Choroid plexus epithelial cell (primary cell): ENCODE measurements around the gene SLC9A1.

Source experiments
- DNase-seq: peaks from one replicate; pipeline ENCODE4 v3.0.0-alpha.2; 2010; ENCODE audit warnings: low read depth
- H3K4me3 ChIP-seq: 2 replicates; pipeline ENCODE4 v1.5.1; 2011; ENCODE audit warnings: low read depth, mild to moderate bottlenecking, control low read depth, low read length, moderate library complexity
- CTCF ChIP-seq: conservative IDR thresholded peaks from 2 replicates; pipeline ENCODE4 v1.5.1; 2011; ENCODE audit warnings: low read depth, mild to moderate bottlenecking, control low read depth, inconsistent platforms, low read length, moderate library complexity

Gene SLC9A1

DNA sequence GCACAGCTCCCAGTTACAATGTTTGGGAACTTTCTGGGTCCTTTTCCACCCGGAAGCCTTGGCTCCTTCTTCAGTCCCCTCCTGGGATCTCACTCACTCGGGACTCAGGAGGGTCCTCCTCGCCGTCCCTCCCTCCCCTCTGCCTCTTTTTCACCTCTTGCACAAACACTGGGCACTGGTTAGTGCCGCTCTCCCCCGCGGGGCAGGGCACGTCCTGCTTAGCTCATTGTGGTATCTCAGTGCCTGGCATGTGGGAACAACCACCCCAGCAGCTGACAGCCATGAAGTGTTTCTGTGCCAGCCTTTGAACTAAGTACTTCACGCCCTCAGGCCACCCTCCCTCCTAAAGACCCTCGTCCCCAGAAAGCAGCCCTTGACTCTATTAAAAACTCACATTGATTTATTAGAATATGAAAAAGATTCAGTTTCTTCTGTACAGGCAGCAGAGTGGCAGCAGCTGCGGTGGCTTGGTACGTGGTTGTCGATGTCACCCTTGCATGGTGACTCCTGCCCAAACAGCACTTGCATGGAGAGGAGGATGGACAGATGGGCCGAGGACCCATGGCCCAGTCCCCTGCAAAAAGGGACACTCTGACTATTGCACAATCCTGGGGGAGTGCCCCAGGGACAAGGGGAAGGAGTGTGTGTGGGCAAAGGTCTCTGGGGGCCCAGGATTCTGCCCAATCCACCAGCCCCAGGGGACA, 56.3 kb downstream of the SLC9A1 start:
- no peak for DNase-seq
- no peak overlapping the region for H3K4me3 ChIP-seq
- no peak for TF ChIP-seq CTCF

DNA sequence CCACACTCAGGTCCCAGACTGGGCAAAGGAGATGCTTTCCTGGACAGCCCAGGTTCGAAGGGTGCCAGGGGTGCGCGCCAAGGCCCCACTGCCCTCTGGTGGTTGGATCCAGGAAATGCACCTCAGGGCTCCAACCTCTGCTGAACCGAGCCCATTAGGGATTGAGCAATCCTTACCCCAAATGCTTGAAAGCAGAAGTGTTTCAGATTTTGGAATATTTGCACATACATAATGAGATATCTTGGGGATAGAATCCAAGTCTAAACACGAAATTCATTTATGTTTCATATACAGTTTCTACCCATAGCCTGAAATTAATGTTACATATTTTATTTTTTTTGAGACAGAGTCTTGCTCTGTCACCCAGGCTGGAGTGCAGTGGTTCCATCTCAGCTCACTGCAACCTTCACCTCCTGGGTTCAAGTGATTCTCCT, 57.4 kb downstream of the SLC9A1 start:
- peak; percentile 79 for DNase-seq
- no peak overlapping the region for H3K4me3 ChIP-seq
- TF ChIP-seq CTCF, result peak; percentile 98

GRCh38 chr1:27095576-27095975, 59.3 kb downstream of the SLC9A1 start:
- no peak for TF ChIP-seq CTCF
- no peak overlapping the region for H3K4me3 ChIP-seq
- no peak for DNase-seq

DNA sequence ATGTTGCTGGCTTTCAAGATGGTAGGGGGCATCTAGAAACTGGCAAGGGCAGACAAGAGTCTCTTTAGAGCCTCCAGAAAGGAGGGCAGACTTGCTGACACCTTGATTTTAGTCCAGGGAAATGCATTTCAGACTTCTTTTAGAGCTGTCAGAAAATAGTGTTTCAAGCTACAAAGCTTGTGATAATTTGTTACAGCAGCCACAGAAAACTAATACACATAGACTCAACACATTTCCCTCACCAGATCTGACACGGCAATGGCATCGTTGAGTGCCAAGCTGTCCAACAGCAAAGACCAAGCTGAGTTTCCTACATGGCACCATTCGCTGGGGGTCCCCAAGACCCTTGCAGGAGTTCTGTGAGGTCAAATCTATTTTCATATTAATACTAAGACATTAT, 62.0 kb downstream of the SLC9A1 start:
- no peak overlapping the region for H3K4me3 ChIP-seq
- TF ChIP-seq CTCF, result no peak
- no peak for DNase-seq

- DNase-seq, result no peak
- H3K4me3 ChIP-seq, result no peak overlapping the region
- TF ChIP-seq CTCF, result no peak
These were observed 64.0 kb downstream of the SLC9A1 start for GRCh38 chr1:27090911-27091310.

DNA sequence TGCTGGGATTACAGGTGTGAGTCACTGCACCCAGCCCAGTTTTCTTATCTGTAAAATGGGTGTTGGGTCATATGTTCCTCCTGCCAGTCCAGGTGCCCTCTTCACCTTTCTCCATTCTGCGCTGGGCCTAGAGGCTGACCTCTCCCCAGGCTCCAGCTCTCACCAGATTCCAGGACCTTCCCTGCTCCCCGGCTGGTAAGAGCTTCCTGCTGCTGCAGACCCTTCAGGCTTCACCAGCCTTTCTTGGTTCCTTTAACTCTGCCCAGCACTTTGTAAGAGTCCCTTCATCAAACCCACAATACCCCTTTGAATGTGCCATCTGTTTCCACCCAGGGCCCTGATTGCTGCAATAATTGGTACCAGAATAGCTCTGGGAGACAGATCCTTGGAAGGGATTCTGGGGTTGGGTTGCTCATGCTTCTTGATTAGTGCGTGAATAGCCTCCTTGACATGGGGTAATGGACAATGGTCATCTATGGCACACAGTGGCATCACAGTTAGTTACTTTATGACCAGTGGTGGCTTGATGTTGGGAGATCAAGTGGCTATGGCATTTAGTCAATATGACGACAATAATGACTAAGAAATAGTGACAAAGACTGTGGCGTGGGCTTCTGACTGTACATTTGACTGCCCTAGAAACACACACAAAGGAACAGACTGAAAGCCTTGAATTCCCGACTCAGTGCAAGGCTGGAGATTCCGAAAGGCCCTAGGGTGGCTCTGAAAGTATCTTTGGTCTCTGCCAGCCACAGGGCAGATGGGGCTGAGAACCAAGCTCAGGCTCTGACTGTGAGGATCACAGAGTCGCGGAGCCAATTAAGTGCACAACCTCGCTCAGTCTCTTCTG, 67.3 kb downstream of the SLC9A1 start:
- TF ChIP-seq CTCF, result no peak
- no peak for DNase-seq
- no peak overlapping the region for H3K4me3 ChIP-seq
